ENCODE measurements around the gene PTRH1.
"Not testable (repeated sequence)": the region's sequence is repeated elsewhere in the genome, so short reads cannot be mapped to it uniquely, and the experiment has no call there.

PTRH1 gene, protein sequence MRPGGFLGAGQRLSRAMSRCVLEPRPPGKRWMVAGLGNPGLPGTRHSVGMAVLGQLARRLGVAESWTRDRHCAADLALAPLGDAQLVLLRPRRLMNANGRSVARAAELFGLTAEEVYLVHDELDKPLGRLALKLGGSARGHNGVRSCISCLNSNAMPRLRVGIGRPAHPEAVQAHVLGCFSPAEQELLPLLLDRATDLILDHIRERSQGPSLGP

DNA sequence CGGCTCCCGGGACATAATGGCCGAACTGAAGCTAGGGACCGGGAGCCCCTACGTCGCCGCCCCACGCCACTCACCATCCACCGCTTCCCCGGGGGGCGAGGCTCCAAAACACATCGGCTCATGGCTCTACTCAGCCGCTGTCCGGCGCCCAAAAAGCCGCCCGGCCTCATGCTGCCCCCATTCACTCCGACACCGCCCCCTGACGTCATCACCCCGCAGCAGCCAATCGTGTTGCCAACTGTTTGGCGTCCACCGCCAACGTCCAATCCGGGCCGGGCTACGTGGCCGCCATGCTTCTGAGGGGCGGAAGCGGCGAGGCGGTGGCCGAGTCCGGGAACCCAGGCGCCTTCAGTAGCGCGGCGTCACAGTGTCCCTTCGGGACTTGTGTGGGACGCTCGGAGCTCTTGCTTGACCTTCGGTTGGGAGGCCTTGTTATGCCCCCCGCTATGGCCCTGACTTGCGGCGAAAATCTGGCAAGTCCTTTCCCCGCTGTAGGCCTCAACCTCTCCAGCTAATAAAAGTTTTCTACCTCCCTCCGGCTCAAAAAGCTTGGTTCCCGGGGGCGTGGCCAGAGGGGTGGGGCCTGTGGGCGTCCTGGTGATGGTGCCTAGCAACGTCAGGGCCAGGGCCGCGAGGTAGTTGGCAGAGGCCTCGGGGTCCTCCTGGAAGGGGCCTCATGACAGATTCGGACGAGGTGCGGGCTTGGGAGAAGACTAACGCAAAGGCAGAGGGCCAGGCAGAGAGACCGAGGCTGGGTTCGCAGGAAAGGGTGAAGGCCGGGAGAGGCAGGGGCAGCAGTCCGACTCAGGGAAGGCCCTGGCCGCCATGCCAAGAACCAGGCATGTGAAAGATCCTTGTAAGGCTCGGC is at the start of gene PTRH1, which contains the start of gene TTC16:
TSS of gene PTRH1 (minus strand) at position 194 of the 868 bp plus-strand sequence. CDS start at position 170, 24 bp downstream.
TSS of gene TTC16 (plus strand) at position 610 of the 868 bp plus-strand sequence. CDS start at position 677, 67 bp downstream.
- DNase-seq, result peak; percentile 37

DNA sequence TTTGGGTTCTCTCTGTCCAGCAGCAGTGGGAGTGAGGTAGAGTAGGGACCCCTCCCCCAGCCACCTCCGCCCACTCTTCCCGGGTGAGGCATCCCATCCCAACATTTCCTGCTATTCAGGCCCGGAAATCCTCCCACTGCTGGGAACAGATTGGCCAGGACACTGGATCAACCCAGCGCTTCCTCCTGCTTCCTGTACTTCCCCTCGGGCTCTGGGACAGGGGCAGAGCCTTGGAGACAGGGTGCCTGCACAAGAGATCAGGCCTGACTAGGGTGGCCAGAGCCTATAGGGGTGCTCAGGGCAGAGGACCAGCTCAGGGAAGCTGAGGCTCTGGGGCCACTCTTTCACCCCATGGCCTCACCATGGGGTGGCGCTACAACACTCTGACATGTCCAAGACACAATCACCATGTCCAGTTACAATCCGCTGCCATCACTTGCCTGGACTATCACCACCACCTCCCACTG is 48.5 kb upstream of the PTRH1 start:
- no peak for DNase-seq

DNA sequence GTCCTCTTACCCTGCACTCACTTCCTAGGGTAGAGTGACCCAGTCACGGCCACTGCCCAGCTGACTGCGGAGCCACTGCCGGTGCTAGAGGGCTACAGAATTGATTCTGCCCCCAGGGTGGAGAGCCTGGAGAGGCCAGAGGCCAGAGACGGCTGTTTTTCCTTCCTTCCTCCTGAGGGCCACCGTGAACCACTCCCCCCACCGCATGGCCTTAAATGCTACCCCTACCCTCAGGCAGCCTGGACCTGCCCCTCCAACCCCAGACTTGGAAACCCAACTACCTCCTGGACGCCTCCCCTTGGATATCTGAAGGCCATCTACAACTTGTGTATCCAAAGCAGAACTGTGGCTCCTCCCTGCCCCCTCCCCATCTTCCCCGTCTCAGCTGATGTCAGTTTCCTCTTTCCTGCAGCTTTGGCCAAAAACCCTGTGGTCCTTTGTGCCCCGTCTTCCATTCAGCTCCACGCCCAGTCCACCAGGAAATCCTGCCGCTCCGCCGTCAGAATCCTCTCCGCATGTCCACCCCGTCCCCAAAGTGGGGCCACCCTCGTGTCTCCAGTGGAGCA is 46.7 kb upstream of the PTRH1 start:
- no peak for DNase-seq

DNA sequence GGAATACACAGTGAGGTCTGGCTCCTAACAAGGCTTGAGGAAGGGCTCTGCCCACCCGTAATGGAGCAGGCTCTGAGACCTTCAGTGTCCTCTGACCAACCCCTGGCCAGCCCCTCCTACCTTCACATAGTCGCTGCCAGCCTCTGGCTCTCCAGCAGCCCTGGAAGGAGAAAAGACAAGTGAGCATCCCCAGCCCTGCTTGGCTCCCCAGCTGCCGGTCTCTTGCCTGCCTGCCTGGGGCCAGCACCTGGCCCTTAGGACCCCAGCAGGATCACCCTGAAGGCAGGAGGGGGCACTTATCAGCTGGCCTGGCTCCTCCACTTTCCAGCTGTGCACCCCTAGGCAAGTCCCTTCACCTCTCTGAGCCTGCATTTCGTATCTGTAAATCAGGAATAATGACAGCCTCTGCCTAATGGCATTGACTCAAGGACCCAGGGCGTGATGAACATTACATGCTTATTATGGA is 46.1 kb upstream of the PTRH1 start:
- no peak for DNase-seq

DNA sequence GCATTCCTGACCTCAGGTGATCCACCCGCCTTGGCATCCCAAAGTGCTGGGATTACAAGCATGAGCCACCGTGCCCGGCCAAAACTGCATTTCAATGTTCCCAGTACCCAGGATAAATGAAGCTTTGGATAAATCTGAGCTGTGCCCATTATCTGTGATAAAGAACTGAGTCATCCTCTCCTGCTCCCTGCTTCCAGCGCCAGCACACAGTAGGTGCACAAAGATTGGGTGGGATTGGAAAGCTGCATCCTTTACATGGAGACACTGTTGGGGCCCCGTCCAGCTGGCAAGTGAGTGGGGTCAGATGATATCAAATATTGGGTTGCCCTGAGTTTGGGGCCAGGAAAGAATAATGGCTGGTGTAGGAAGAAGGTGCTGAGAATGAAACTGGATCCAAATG is 45.6 kb upstream of the PTRH1 start:
- DNase-seq, result no peak

DNA sequence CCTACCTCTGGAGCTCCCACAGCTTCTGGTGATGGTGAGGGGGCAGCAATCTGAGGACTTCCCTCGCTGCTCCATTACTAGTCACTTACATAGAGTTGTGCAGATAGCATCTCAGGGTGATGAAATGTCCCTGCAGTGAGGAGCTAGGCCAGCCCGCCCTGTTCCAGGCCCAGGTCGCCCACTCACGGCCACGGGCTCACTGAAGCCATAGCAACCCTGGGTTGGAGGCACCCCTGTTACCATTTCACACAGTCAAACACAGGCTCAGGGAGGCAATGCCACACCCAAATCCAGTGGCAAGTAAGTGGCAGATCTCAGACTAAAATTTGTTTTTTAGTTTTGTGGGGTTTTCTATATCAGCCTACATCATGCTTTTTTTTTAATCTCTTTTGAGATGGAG is 43.4 kb upstream of the PTRH1 start:
- DNase-seq, result no peak

DNA sequence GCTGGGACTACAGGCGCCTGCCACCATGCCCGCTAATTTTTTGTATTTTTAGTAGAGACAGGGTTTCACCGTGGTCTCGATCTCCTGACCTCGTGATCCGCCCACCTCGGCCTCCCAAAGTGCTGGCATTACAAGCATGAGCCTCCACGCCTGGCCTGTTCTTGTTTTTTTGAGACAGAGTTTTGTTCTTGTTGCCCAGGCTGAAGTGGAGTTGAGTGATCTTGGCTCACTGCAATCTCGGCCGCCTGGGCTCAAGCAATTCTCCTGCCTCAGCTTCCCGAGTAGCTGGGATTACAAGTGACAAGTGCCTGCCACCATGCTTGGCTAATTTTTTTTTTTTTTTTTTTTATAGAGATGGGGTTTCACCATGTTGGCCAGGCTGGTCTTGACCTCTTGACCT is 41.3 kb upstream of the PTRH1 start:
- DNase-seq, result not testable (repeated sequence)

DNA sequence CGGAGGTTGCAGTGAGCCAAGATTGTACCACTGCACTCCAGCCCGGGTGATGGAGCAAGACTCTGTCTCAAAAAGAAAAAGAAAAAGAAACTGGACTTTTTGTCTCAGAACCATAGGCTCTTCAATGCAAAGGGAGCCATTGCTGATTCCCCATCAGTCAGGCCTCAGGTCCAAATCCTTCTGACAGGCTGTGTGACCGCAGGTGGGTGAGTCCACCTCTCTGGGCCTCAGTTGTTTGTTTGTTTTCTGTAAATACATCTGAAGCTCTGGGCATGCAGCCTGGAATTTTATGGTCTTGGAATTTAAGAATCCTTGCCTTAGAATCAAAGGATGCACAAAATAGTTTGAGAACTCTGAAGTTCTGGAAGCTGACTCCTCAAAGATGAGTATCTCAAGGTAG is 40.8 kb upstream of the PTRH1 start:
- no peak for DNase-seq

DNA sequence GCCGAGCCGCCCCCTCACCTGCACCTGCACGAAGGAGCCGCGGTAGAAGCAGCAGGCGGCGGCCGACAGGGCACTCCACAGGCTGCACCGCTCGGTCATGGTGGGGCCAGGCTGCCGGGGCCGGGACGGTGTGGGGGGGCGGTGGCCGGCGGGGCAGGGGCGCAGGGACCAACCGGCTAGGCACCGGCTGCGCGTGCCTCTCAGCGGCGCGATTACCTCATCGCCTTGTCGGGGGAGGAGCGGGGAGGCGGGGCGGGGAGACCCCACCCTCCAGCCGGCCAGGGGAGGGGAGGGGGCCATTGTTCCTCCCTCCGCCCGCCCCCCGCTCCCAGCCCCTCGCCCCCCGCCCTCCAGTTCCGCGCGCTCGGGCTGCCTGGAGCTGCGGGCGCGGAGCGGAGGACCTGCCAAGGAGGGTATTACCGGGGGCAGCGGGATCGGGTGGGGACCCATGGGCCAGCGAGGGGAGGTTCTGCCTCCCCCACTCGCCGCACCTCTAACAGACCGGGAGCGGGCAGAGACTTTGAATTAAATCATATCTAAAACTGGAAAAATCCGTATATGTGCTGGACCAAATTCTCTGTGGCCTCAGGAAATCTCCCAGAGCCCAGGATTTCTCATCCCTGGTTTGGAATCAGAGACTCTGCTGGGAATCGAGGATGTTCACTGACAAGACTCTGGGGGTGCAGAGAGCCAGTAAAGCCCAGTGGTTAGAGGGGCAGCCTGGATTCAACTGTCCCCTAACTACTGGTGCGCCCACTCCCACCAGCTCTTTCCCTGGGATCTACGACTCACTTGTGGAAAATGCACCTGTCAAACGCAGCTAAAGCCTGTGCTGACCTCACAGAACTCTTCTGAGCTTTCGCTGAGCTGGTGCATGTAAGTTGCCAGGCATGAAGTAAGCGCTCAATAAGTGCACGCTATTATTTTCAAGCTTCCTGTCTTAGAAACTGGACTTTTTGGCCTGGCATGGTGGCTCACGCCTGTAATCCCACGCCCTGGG is 39.9 kb upstream of the PTRH1 start:
- DNase-seq, result no peak

DNA sequence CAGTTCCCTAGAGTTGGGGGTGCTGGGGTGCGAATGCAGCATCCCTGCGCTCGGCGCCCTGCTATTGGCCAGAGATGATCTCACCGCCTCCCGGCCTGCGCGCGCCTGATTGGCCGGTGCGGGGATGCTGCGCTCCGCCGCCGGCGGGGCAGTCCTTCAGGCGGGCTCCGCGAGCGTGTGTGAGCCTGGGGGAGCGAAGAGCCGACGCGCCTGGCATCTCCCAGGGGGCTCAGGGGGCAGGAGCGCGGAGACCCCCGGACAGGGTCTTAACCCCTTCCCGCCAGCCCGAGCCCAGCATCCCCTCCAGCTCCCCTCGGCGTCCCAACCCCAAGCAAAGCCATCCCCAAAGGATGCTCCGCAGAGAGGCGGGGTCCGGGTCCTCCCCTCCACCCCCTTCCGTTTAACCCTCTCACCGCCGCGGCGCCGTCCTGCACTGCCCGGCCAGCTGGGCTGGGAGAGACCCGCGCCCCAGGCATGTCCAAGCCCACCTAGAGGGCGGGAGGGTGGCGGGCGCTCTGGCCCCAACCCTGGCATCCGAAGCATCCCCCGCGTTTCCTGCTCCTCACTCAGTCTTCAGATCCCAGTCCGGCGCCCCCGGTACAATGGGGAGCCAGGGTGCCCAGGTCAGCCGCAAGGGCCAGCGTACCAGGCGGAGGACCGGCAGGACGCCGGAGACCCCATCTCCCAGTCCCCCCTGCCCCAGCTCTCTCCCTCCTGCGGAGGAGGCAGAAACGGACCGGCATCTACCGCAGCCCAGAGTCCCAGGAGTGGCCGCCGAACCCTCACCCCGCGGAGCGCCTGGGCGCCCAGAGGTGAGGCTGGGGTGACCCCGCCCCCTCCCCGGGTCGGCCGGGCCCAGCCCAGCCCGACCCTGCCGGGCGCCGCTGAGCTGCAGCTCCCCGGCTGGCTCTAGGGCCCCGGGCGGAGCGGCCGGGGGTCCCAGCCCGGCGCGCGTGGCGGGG is 38.9 kb upstream of the PTRH1 start:
- DNase-seq, result no peak

DNA sequence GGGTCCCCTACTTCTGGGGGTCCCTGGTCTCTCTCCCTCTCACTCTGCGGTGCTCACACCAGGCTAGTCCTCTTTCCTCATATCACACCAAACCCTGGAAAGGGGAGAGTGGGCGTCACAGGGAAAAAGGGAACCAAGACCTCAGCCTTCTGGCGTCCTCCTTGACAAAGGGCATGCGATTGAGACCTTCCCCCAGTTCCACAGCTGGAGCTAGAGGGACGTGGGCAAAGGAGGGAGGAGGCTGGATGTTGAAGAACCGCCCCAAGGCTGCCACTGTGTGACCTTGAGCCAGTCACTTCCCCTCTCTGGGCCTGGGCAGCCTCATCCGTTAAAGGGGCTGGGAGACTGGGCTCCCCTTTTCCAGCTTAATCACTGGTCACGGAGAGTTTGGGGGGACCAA is 38.2 kb upstream of the PTRH1 start:
- no peak for DNase-seq

DNA sequence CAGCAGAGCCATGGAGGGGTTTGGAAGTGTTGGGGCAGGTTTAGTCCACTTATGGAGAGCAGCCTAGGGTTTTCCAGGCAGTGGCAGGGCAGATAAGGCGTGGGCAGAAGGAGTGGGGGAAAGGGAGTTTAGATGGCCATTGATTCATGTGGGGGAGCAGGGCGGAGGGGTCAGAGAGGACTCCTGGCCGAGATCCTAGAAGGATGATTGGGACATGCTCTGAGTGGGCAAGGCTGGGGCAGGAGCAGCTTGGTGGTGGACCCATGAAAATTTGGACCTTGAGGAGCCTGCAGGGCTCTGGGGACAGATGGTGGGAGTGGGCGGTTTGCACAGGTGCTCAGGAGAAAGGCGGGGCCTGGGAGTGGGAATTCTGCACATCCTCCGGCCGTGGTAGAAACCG is 37.7 kb upstream of the PTRH1 start:
- no peak for DNase-seq

DNA sequence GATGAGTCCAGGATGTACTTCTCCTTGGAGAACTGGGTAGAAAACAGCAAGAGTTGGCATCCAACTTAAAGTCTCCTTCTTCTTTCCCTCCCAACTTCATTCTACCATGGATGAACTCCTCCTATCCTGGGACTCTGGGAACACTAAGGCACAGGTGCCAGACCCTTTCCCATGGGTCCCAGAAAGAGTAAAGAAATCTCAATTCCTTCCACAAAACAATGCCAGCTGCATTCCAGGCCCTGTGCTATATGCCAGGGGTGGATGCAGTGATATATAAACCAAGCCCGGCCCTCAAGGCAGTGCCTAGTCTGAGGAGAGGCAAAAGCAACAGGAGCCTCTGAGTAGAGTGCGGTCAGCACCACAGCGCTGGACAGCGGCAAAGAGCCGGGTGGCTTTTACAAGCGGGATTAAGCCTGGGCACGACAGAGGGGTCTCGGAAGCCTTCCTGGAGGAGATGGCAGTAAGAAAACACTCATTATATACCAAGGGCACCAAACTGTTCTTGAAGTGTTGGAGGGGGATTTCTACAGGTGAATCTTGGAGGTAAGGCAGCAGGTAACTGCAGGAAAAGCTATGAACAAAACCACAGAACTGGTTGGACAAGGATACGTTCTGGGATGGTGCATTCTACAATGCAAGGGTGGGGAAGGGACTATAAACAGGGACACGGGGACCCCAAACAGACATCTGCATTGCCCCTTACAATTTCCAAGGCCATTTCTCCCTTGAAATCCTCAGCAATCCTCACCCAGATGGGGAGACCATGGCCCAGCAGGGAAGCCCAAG is 36.0 kb upstream of the PTRH1 start:
- no peak for DNase-seq

DNA sequence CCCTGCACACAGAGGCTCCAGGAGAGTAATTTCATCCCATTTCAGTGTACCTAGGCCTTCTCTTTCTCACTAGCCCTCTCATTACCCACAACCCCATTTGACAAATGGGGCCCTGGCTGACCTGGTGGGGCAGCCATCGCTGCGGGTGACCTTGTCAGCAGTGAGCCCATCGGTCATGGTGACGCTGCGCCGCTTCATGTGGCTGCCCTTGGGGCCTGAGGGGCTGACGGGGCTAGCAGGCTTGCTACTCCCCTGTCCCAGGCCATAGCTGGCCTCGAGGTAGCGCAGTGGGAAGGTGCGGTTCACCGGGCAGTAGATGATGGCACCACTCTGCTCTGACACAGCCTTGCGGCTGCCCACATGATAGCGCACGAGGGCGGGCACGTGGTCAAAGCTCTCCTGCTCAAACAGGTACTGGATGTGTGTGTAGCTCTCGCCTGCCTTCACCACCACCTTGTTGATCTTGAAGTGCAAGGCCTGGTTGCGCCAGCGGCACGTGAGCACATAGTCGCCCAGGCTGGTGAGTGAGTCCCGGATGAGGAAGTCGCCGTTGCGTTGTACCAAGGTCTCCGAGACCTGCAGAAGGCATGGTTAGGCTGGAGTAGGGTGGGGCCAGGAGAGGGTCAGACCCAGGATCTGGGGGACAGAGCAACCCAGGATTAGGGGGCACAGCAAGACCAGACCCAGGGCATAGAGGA is 33.8 kb upstream of the PTRH1 start:
- DNase-seq, result no peak

DNA sequence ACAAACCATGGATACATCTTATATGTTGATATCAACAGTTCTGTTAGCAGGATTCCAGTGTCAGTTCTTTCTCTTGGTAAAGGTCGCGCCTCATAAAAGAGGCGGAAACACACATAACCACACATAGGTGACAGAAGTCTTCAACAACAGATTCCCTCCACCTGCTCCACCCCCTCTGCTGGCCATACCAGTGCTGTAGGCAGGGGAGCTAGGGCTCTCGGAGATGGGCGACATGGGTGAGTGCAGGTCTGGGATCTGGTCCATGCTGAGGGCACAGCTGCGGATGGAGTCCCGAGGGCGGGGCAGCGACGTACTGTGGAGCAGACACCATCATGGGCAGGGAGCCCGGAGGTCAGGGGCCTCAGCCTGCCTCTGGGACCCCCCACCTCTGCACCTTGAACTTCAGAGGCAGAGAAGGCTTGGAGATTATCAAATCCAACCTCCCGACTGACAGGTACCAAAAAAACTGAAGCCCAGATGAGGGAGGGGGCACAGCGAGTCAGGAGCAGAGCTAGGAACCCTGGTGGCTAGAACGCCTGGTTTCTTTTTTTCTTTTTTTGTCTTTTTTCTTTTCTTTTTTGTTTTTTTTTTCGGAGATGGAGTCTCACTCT is 31.6 kb upstream of the PTRH1 start:
- DNase-seq, result no peak

DNA sequence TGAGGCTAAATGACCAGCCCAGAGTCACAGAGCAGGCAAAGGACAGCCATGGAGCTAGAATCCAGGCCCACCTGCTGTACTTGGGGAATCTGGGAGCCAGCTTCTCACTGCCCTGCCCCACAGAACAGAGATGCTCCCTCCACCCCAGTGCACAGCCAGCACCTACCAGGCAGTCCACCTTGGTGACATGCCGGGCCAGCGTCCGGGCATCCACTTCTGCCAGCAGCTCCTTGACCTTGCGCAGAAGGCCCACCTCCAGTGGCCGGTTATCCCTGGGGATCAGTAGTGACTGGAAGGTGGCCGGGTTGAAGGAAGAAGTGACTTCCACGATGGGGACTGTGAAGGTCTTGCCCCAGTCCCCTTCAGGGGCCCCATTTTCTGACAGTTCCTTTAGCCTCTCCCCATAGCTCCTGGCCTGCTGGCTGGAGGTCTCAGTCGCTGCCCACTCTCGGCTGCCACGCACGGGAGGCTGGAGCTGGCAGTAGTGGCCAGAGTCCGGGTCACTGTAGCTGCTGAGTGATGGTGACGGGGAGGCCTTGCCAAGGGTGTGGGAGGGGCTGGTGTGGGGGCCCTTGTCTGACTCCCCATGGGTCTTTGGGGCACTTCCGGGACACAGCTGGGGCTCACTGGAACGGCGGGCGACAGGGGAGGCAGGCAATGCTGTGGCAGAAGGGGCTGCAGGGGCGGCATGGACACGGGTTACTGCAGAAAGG is 29.1 kb upstream of the PTRH1 start:
- no peak for DNase-seq

DNA sequence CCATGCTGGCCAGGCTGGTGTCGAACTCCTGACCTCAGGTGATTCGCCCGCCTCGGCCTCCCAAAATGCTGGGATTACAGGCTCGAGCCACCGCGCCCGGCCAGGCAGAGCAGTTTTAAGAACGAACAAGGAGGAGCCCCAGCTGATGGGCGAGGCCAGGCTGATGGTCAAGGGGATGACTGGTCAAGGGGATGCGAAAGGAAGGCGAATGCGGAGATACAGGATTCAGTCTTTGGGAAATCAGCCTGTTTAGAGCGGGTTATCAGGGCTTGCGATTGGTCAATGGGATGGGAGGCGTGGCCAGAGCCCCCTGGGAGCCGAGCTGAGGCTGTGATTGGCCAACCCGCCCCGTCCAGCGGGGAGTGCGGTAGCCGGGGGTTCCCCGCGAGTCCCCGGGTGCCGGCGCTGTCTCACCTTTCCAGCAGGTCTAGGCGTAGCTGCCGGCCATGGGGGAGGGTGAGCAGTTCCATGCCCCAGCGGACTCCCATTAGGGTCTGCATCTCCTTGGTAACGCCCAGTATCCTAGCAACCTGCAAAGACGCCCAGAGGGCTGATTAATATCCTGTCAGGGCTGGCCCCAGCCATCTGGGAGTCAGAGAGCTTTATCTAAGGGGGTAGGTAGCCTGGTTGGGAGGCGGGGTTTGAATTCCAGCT is 27.1 kb upstream of the PTRH1 start:
- peak; percentile 86 for DNase-seq

DNA sequence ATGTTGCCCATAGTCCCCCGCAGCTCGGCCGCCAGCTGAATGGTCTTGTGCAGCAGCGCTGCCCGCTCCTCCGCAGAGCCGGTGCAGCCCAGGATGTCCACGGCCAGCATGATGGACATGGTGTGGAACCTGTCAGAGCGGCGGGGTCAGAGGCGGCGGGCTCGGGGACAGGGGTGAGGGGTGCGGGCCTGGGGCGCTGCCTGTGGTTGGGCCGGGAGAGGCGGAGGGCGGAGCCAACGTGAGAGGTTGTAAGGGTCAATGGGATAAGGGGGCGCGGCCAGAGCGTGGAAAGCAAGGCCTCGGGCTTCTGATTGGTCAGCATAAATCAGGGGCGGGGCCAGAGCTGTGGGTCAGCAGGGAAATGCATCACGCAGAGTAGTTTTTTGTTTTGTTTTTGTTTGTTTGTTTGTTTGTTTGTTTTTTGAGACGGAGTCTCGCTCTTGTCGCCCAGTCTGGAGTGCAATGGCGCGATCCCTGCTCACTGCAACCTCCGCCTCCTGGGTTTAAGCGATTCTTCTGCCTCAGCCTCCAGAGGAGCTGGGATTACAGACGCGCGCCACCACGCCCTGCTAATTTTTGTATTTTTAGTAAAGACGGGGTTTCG is 26.5 kb upstream of the PTRH1 start:
- DNase-seq, result no peak
